Measurements from ENCODE around the gene RACK1.

Gene RACK1

DNA sequence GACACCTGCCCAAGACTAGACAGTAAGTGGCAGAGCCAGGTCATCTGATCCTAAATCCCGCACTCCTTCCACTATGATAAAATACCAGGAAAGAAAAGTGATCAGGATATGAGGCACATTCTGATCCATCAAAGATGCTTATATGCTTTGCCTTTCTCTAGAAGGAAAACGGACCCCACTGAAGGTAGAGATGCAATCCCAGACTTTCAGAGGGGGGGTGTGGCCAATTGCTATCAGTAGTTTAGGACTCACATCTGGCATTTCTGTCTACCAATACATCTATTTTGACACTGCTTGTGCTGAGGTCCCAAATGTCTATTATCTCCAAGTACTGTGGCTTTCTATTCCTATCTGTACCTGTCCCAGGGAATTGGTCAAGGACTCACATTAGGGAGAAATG, 15.6 kb upstream of the RACK1 start:
- DNase-seq = no peak

DNA sequence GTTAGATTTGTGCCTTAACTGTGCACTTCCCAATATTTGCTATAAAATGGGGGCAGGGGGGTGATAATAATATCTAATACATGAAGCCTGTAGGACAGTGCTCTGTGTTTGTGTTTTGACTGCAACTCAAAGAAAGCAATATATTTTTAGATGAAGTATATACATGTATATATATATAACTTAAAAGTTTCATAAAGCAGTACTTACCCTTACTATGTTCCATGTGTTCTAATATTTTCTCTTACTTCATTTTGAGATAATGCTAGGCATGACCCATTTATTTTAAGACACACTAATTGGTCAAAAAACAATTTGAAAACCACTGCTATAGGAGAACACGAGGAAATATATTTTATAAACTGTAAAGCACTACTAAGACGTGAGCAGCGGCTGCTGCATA, 14.9 kb upstream of the RACK1 start:
- no peak for DNase-seq

DNA sequence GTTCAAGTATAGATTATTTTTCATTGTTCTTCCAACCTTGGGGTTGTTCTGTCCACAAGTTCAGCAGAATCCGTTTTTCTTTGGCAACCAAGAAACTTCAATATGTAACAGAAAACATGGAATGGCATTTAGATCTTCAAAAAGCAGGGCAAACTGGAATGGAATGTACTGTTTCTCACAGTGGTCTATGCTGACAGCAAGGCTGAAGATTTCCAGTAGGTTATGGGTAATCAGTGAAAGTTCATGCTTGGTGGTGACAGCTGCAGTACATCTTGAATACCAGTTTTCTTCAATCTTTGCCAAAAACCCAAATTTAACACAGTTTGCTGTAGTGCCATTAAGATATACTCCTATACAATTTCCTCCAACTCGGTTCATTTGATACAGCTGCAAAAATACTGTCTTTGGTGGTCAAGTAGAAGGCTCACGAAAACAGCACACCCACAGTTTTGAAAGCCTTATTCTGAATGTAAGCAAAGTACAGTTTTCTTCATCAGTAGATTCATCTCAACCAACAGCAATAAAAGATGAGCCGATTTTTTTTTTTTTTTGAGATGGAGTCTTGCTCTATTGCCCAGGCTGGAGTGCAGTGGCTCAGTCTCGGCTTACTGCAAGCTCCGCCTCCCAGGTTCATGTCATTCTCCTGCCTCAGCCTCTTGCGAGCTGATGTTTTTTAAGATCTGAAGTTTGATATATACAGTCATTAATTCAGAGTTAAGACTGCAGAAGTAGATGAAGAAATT, 12.3 kb upstream of the RACK1 start:
- no peak for DNase-seq

DNA sequence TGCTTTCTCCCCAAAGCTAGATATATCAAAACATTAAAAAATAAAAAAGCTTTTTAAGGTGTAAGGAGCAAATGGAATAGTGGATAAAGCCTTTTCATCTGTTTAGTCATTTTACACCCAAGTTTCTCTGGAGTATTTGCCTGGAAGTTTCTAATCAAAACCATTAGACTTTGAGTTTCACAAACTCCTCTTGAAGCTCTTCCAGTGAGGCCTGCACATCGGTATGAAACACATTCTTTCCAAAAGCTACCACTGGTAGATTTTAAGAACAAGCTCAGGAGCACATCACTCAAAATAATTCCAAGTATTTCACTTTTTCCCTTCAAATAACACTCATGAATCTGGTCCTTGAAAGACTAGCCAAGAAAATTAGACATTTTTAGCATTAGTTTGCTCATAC, 11.6 kb upstream of the RACK1 start:
- DNase-seq = no peak

DNA sequence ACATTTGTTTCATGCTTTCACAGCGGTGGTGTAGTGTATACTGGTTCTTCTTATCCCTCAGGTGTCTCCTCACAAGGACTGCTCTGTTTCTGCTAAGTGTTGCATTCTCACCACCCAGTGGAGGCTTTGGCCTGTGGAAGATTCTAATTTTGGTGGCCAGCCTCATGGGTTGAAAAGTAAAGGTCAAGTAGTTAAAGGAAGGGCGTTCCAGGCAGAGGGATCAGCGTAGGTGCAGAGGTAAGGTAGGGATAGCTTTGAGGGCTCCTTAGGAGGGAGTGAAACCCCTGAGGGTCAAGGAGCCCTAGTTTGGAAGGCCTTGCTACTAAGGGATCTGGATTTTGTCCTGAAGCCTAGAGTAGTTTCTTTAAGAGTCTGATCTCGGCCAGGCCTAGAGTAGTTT, 4.6 kb upstream of the RACK1 start:
- DNase-seq = no peak

DNA sequence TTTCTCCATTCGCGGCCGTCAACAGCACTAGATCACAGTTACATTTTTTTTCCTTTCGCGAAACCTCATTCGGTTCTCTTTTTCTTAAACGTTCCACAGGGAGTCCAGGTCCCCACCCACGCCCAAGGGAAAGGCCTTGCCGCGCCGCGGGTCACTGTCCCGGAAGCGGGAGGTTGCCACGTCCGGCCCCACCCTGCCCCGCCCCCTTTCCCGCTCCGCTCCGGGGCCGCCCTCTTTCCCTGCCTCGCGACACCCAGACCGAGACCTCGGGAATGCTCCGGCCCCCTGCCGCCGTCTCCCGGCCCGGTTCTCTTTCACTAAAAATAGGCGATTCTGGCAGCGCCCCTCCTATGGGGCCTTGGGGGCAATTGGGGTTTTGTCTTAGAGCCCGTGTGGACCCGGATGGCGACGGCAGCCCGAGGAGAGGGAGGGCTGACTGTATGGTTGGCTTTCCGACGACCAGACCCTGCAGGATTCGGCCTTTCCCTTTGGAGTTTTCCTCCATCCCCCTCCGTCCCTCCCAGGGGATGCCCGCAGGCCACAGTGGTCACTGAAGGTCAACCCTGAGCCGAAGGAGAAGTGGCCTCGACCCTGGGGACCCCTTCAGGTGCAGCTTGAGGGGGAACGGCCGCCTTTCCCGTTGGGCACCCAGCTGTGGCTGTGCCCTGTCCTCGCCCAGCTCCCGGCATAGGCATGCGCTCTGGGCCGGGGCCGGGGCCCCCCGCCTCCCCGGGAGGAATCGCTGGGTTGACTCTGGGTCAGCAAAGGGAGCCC, 2.8 kb upstream of the RACK1 start:
- no peak for DNase-seq

DNA sequence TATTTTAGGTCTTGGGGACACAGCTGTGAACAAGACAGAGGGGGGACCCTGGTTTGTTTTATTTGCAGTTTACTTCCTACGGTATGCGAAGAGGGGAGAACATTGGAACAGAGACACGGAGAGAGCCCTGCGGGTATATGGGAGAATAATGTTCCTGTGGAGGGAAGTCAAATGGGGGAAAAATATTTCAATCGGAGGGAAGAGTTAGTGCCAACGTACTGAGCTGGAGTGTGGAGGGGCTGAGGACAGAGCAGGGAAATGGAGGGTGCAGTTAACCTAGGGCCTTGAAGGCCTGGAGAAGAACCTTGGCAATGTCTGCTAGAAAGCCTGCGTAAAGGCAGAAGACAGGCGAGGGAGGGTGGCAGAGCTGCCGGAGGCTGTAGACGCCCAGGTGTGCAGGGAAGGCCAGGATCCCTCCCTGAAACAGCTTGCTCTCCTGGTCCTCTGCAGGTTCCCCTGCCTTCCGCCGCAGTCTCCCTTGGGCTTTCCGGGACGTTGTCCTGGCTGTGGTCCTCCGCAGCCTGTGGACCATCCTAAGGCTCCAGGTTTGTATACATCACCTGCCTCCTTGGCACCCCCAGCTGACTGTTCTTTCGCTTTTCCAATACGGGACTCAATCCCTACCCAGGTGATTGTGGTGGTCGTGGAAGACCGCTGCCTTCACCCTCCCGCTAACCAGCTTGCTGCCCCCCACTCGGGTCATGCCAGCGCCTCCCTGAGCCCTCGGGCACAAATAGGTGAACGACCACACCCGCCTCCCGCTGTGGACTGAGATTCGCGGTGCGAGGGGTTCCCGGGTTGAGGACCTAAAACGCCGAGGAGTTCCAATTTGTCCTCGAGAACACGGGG, 1.9 kb upstream of the RACK1 start:
- DNase-seq = no peak

DNA sequence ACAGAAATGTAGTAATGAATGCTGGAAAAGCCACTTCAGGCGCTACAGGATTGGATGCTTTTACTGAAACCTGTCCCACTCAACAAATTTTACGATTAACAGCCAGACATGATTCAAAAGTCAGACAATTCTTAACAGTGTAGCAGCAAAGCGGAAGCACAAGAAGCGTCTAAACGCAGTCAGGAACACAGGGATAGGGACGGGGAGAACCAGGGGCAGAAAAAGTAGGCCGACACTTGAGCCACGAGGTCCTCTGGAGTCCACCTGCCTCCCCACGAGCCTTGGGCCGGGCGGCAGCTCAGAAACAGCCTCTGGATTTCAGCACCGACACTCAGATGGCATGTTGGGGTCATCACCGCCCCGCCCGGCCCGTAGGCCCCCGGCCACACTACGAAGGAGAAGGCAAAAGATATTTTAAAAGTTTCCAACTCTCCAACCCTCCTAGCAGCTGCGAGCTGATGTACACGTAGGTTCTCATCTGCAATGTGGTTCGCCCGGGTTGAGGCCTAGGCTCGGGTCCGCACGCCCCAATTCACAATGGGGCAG, 615 bp downstream of the RACK1 start:
- DNase-seq = no peak

DNA sequence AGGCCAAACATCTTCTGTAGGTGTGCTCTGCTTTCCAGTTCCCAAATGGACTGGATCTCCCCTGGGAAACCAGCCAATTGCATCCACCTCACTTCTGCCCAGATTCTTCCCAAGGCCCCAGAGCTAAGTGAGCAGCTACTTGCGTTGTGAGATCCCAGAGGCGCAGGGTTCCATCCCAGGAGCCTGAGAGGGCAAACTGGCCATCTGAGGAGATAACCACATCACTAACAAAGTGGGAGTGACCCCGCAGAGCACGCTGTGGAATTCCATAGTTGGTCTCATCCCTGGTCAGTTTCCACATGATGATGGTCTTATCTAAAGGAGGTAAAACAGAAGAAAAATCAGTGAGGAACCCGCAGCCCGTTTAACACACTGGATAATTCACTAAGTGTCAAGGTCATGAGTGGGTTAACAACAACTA, 1.7 kb downstream of the RACK1 start:
- DNase-seq = no peak

DNA sequence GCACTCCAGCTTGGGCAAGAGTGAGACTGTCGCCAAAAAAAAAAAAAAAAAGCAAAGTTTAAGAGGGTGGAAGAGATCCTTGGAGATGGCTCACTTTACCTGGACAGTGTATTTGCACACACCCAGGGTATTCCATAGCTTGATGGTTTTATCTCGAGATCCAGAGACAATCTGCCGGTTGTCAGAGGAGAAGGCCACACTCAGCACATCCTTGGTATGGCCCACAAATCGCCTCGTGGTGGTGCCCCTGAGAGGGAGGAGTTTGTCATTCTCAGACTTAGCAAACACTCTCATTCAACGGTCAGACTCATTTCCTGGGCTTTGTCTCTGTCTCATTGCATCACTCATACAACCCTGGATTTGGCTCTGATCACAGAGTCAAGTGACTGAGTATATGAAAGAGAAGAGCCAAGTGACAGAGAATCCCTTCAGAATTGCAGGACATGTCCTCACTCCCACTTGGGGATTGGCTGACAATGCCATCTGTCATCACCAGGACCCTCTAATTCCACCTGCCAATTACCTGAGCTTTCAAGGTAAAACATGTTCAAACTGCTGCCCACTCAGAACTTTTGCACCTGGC, 2.2 kb downstream of the RACK1 start:
- no peak for DNase-seq

DNA sequence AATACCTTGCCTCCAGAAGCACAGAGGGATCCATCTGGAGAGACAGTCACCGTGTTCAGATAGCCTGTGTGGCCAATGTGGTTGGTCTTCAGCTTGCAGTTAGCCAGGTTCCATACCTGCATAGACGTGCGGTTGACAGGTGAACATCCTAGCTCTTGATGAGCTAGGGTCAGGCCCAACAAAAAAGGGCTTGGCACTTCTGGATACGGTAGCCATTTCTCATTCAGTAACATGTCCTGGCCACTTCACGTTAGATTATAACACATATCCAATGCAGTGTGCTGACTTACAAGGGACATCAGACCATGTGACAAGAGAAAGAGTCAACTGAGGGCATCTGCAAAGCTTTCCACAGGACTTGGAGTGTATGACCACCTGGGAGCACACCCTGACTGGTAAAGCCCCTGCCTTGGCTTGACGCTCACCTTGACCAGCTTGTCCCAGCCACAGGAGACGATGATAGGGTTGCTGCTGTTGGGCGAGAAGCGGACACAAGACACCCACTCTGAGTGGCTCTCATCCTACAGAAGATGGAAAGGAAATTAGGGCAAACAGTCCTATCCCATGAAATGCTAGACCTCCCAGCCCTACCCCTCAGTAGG, 4.5 kb downstream of the RACK1 start:
- no peak for DNase-seq

DNA sequence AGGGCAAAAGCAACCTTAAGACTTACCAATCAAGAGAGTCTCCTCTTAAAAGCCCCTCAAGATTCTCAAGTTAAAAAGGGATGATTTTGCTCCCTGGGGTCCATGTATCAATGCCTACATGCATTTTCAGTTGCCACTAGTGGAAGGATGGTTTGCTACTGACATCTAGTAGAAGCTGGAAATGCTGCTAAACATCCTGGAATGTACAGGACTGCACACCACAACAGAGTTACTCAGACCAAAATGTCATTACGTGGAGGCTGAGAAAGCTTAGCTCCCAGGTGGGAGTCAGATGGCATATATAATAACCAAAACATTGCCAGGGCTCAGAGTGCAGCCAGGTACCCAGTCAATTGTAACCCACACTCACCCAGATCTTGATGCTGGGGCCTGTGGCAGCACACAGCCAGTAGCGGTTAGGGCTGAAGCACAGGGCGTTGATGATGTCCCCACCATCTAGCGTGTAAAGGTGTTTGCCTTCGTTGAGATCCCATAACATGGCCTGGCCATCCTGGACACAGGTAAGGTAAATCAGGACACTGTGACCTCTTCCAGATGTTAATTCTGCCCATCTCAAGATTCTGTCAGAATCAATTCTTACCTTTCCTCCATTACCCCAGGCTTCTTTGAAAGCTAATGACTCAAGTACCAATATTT, 5.8 kb downstream of the RACK1 start:
- DNase-seq = no peak

DNA sequence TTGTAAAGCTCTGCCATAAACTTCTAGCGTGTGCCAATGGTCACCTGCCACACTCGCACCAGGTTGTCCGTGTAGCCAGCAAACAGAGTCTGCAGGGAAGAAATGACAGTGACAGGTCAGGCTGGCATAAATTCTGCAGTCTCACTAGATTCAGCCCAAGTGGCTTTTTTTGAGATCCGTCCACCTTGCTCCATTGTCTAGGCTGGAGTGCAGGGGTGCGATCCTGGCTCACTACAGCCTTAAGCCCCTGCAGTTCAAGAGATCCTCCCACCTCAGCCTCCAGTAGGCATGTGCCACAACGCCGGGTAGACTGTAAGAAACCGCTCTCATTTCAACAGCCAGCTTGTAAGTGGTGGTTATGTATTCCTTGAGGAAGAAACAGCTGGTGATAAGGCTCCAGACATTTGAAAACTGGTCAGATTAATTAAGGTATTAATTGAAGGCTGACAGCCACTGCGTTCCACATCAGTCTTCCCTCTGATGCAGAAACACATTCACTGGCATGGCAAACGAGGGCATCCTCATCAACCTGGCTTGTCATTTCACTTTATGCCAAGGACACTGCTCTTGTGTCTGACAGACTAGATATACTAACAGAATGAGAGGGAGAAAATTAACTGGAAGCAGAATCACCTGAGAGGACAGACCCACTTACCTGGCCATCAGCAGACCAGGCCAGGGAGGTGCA, 6.6 kb downstream of the RACK1 start:
- DNase-seq = no peak

DNA sequence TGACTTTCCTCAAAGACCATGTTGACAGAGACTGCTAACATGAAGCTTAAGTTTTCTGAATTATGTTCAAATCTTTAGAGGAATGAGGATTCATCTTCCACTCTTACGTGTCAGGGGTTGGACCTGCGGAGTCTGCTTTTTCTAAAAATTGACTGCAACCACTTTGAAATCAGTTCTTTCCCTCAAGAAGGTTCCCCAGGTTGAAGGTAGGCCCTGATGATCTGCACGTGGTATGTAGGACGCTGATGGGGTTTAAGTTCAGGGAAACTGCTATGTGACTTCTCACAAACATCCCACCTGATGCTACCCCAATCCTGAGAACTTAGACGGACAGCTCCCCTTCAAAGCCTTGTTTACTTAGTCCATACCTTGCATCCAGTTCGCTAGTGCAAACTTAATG, 7.2 kb downstream of the RACK1 start:
- DNase-seq = no peak

DNA sequence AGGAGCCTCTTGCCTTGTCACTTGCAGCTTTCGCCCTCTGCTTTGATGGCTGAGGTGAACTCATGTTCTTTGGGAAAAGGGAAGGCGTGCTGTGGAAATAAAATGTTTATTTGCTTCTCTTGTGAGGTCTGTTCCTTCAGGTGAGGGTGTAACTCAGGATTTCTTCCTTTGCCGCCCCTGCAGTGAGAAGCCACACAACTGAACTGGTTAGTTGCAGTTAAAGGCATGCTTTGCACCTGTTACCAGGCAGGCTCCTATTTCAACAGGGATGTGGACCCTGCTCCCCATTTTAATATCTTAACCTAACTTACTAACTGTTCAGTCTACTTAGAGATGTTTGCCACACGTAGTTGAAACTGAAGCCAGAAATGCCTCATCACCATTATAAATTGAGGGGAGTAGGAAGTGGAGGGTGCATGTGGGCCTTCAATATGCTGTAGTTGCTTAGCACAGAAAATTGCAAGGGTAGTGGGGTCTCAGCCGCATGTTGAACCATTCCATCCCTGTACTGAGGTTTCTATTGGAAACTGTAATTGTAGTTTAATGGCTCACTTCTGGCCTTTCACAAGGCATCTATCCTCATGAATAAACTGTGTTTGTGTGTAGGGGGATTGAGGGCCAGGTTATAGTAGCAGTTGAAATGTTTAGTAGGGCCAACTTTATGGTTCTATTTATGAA, 7.9 kb downstream of the RACK1 start:
- no peak for DNase-seq

DNA sequence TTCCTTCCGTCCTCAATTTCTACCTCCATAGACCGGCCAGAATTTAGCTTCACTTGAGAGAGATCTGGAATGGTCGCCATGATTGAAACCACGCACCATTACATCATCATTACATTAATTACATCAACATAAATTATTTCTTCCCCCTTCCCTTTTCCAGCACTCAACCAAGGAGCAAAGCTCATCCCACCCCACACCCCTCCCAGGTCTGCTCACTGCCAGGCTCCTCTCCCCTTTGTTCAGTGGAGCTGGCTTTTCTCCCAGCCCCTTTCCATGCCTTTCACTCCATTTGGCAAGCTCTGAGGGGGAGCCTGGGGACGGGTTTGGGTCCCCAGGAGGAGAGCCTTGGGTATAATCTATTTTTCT, 8.4 kb downstream of the RACK1 start:
- DNase-seq = no peak

DNA sequence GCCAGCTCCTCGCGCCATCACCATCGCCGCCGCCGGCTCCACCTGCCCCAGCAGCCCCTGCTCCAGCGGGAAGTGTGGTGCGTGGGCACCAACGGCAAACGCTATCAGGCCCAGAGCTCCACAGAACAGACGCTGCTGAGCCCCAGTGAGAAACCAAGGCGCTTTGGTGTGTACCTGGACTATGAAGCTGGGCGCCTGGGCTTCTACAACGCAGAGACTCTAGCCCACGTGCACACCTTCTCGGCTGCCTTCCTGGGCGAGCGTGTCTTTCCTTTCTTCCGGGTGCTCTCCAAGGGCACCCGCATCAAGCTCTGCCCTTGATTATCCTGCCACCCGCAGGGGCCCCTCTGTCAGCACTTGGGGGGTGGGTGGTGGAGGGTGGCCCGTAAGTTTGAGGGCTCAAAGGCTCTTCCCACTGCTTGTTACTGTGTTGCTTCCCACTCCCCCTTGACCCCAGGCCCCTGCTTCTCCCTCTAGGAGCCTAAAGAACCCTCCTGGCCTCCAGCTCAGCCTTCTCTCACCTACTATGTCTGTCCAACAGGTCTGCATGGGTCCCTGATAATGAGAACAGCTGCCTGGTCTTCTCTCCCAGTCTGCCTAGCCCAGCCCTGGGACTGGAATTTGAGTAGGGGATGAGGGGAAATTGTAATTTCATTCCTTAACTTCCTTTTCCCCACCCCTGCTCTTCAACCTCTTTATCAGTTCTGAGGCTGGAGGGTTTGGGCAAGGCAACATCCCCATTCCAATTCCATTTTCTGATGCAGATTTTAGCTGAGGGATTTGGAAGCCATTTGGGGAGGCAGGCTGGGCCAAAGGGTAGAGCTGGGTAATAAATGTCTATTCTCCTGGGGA, 9.0 kb downstream of the RACK1 start:
- no peak for DNase-seq

DNA sequence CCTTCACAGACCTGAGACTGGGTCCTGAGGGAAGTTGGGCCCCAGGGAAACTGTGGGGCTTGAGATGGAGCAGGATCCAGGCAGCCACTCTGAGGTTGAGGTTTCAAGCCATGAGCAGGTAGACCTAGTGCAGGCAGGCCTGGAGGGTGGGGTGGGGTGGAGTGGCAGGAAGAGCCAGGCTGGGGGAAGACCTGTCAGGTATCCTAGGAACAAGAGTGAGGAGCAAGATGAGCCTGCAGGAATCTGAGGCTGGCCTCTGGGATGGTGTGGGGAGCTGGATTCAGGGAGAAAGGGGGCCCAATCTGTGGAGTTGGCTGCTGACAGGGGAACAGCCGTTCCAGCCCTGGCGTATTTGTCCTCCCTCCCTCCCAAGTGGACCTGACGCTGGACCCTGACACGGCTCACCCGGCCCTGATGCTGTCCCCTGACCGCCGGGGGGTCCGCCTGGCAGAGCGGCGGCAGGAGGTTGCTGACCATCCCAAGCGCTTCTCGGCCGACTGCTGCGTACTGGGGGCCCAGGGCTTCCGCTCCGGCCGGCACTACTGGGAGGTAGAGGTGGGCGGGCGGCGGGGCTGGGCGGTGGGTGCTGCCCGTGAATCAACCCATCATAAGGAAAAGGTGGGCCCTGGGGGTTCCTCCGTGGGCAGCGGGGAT, 9.8 kb downstream of the RACK1 start:
- DNase-seq = no peak

DNA sequence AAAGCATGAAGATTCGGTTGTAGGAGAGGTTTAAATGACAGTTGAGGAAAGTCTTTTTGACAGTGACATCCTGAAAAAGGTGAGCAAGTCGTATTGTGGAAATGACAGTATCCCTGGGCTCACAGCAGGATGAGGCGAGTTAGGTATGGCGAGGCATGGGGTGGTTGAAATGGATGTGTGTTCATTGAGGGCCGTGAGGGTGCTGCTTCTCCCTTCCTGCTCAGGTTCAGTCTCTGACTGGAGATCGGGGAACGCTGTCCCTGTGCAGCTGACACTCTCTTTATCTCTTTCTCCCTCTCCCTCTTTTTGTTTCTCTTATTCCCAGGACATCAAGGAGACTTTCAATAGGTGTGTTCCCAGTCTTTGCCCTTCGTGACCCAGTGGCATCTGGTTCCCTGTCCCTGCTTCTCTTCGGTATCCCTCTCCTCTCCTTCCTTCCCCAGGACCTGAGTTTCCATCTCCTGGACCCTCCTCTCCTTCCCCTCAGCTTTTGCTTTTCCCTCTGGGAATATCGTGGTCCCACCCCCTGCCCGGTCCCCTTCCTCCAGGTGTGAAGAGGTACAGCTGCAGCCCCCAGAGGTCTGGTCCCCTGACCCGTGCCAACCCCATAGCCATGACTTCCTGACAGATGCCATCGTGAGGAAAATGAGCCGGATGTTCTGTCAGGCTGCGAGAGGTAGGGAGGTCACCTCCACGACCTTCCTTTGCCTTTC, 10.5 kb downstream of the RACK1 start:
- no peak for DNase-seq
